CD14-positive monocyte (primary cell): ENCODE measurements around the gene C1QTNF1. TPM values are rescaled to one million over a fixed set of nuclear protein-coding genes. Genes with fewer than 3 reads are reported as not detected.

Experiments used
- DNase-seq, 3 donors: peaks; one replicate each; pipeline ENCODE4 v3.0.0-alpha.2; 2011 to 2022
- H2AFZ ChIP-seq: 2 replicates; pipeline ENCODE4 v1.6.0; 2012; ENCODE audit warnings: mild to moderate bottlenecking, low read depth, low read length, inconsistent platforms; ENCODE audit not compliant: insufficient read depth, poor library complexity, severe bottlenecking
- H3K27ac ChIP-seq, 2 donors: 1 replicate in 1 of 2; 2 replicates in 1 of 2; pipeline ENCODE4 v1.5.1; 2012 to 2013; ENCODE audit warnings: low read length in 2 of 2, control low read depth in 1 of 2, inconsistent platforms in 1 of 2, low read depth in 1 of 2, mild to moderate bottlenecking in 1 of 2
- H3K27me3 ChIP-seq, 2 donors: one replicate each; pipeline versions ENCODE4 v1.6.0 to v1.6.1; 2011 to 2013; ENCODE audit warnings: low read length in 2 of 2; ENCODE audit not compliant: control insufficient read depth in 2 of 2, insufficient read depth in 2 of 2
- H3K36me3 ChIP-seq, 2 donors: replicated peaks in 1 of 2; 1 replicate in 1 of 2; 2 replicates in 1 of 2; pipeline versions ENCODE4 v1.5.1 to v1.6.1; 2012 to 2013; ENCODE audit warnings: low read length in 2 of 2, control low read depth in 1 of 2, inconsistent platforms in 1 of 2, mild to moderate bottlenecking in 1 of 2; ENCODE audit not compliant: insufficient read depth in 2 of 2, control insufficient read depth in 1 of 2
- H3K4me1 ChIP-seq, 2 donors: 1 replicate in 1 of 2; 2 replicates in 1 of 2; pipeline versions ENCODE4 v1.5.1 to v1.6.1; 2012 to 2013; ENCODE audit warnings: low read length in 2 of 2, control low read depth in 1 of 2, inconsistent platforms in 1 of 2, mild to moderate bottlenecking in 1 of 2, moderate library complexity in 1 of 2; ENCODE audit not compliant: insufficient read depth in 2 of 2, control insufficient read depth in 1 of 2
- H3K4me2 ChIP-seq: replicated peaks from 2 replicates; pipeline ENCODE3; 2012; ENCODE audit warnings: low read length, moderate library complexity, mild to moderate bottlenecking; ENCODE audit not compliant: poor library complexity, severe bottlenecking; ENCODE audit errors: extremely low read depth
- H3K4me3 ChIP-seq, 3 experiments: fragments of 200-600 bp in 1 of 3; sonication (generic) in 1 of 3; replicated peaks in 1 of 3; 1 replicate in 2 of 3; 2 replicates in 1 of 3; pipeline ENCODE4 v1.5.1; 2011 to 2013; ENCODE audit warnings: low read length in 3 of 3, mild to moderate bottlenecking in 3 of 3, control low read depth in 2 of 3, low read depth in 2 of 3, inconsistent platforms in 1 of 3, moderate library complexity in 1 of 3
- H3K79me2 ChIP-seq: 2 replicates; pipeline ENCODE4 v1.6.0; 2012; ENCODE audit warnings: mild to moderate bottlenecking, control low read depth, inconsistent platforms, low read length, moderate library complexity; ENCODE audit not compliant: insufficient read depth
- H3K9ac ChIP-seq: 2 replicates; pipeline ENCODE4 v1.6.0; 2017; ENCODE audit warnings: low read length, mild to moderate bottlenecking; ENCODE audit not compliant: insufficient read depth, poor library complexity, severe bottlenecking
- H3K9me3 ChIP-seq, 2 donors: replicated peaks in 1 of 2; 1 replicate in 1 of 2; 2 replicates in 1 of 2; pipeline versions ENCODE4 v1.5.1 to v1.6.1; 2012 to 2013; ENCODE audit warnings: low read length in 2 of 2, control low read depth in 1 of 2; ENCODE audit not compliant: control insufficient read depth in 1 of 2, insufficient read depth in 1 of 2
- H4K20me1 ChIP-seq: 2 replicates; pipeline ENCODE4 v1.6.0; 2012; ENCODE audit warnings: mild to moderate bottlenecking, low read length, control low read depth, moderate library complexity; ENCODE audit not compliant: insufficient read depth
- H3K27ac Mint-ChIP-seq, 7 donors: one replicate each; pipeline ENCODE4 v1.8.0; 2020; ENCODE audit warnings: mild to moderate bottlenecking in 7 of 7, mixed read lengths in 7 of 7, moderate library complexity in 6 of 7, inconsistent platforms in 2 of 7
- H3K27me3 Mint-ChIP-seq, 3 donors: one replicate each; pipeline ENCODE4 v1.8.0; 2021 to 2022; ENCODE audit warnings: low read depth in 3 of 3, mild to moderate bottlenecking in 3 of 3, mixed read lengths in 3 of 3, moderate library complexity in 3 of 3, inconsistent platforms in 1 of 3
- H3K36me3 Mint-ChIP-seq, 2 donors: one replicate each; pipeline ENCODE4 v1.8.0; 2020; ENCODE audit warnings: mixed read lengths in 2 of 2, inconsistent platforms in 1 of 2, mild to moderate bottlenecking in 1 of 2
- H3K4me1 Mint-ChIP-seq: one replicate; pipeline ENCODE4 v1.8.0; 2020; ENCODE audit warnings: mild to moderate bottlenecking, mixed read lengths
- H3K4me3 Mint-ChIP-seq, 2 donors: one replicate each; pipeline ENCODE4 v1.8.0; 2020; ENCODE audit warnings: mild to moderate bottlenecking in 2 of 2, mixed read lengths in 2 of 2, moderate library complexity in 1 of 2
- H3K9me3 Mint-ChIP-seq, 7 donors: one replicate each; pipeline ENCODE4 v1.8.0; 2020 to 2022; ENCODE audit warnings: mixed read lengths in 7 of 7, mild to moderate bottlenecking in 6 of 7, moderate library complexity in 6 of 7, inconsistent platforms in 2 of 7
- CTCF ChIP-seq: fragments of 200-600 bp; IDR thresholded peaks from one replicate; pipeline ENCODE4 v1.8.0; 2022; ENCODE audit warnings: antibody characterized with exemption, mild to moderate bottlenecking
- WGBS: methylation state at CpG from one replicate; pipeline ENCODE4 v1.1.5; 2013; ENCODE audit warnings: missing lambda C conversion rate; ENCODE audit not compliant: insufficient coverage; 5-methylcytosine and 5-hydroxymethylcytosine counted together
- intact Hi-C, 2 donors: fragments of 100-400 bp; cut with micrococcal nuclease; formaldehyde crosslinking; loops; one replicate each; pipeline versions ENCODE4 v1.15.0 to v1.15.1; 2023
- polyA plus RNA-seq, 3 donors: library from polyadenylated mRNA; depleted of rRNA in 1 of 3; unstranded in 2 of 3; stranded (reverse) in 1 of 3; fragments of 300-500 nt in 2 of 3; fragments of >200 nt in 1 of 3; fragmentation: Illumina TruSeq in 2 of 3; gene quantifications; 1 replicate in 2 of 3; 2 replicates in 1 of 3; pipeline ENCODE4 v1.2.3, GENCODE V29; 2012 to 2021

The C1QTNF1 gene
- polyA plus RNA-seq, 3 donors: not detected

GRCh38 chr17:79010304-79010646 lies 13.7 kb upstream of the C1QTNF1 start:
- Histone ChIP-seq H3K4me3 (peak overlapping the region; percentile 81 to 99 (median 84)), H3K79me2 (peaks cover 42% of the 10 kb centered on the region), H3K27me3 (no peaks in the 10 kb centered on the region), H3K9ac (peak overlapping the region; percentile 95), H3K27ac (peak overlapping the region; percentile 15 to 91), H3K36me3 (peaks cover 0 to 5% of the 10 kb centered on the region in 2 donors), H3K4me1 (peaks cover 26 to 45% of the 10 kb centered on the region in 2 donors), H2AFZ (peak overlapping the region; percentile 100), H3K9me3 (peaks cover 0 to 7% of the 10 kb centered on the region in 2 donors), H3K4me2 (peak overlapping the region; percentile 98), H4K20me1 (peaks cover 39% of the 10 kb centered on the region)
- no peak for TF ChIP-seq CTCF
- no peak for DNase-seq
- 42% methylated on average over 4 of the region's 7 CpGs for WGBS
- Mint-ChIP-seq H3K27me3 (peaks cover 3 to 9% (median 5%) of the 10 kb centered on the region in 3 donors), H3K9me3 (peaks cover 0 to 13% (median 3%) of the 10 kb centered on the region in 7 donors), H3K27ac (peak overlapping the region in 4 of 7 donors; percentile 79 to 93 (median 91)), H3K36me3 (peaks cover 6 to 18% of the 10 kb centered on the region in 2 donors), H3K4me1 (peaks cover 41% of the 10 kb centered on the region), H3K4me3 (peak overlapping the region; percentile 81 to 91)
- intact Hi-C loops: no loop called here

GRCh38 chr17:79011451-79012147 lies 12.4 kb upstream of the C1QTNF1 start:
- WGBS: 87% methylated on average over 3 of the region's 5 CpGs
- TF ChIP-seq CTCF: no peak

More at GRCh38 chr17:79011451-79012147, 12.4 kb upstream of the C1QTNF1 start:
- H3K36me3 ChIP-seq: peaks cover 0 to 5% of the 10 kb centered on the region in 2 donors
- peaks cover 25% of the 10 kb centered on the region for H4K20me1 ChIP-seq
- H3K4me1 Mint-ChIP-seq: peaks cover 28% of the 10 kb centered on the region
- H3K4me3 Mint-ChIP-seq: no peak overlapping the region
- peaks cover 6 to 16% of the 10 kb centered on the region in 2 donors for H3K36me3 Mint-ChIP-seq
- H3K27me3 ChIP-seq: no peaks in the 10 kb centered on the region
- H3K4me3 ChIP-seq: no peak overlapping the region
- peaks cover 29% of the 10 kb centered on the region for H3K79me2 ChIP-seq
- H3K27ac Mint-ChIP-seq: peak overlapping the region in 1 of 7 donors; percentile 18
- no peak overlapping the region for H2AFZ ChIP-seq
- H3K4me2 ChIP-seq: no peak overlapping the region
- no peak overlapping the region for H3K27ac ChIP-seq
- peaks cover 5 to 8% of the 10 kb centered on the region in 2 donors for H3K9me3 ChIP-seq
- peaks cover 19 to 33% of the 10 kb centered on the region in 2 donors for H3K4me1 ChIP-seq
- no peak for DNase-seq
- H3K9ac ChIP-seq: no peak overlapping the region
- H3K27me3 Mint-ChIP-seq: peaks cover 3 to 12% (median 7%) of the 10 kb centered on the region in 3 donors
- intact Hi-C loops: no loop called here
- peaks cover 2 to 19% (median 6%) of the 10 kb centered on the region in 7 donors for H3K9me3 Mint-ChIP-seq
